Cardiac septum (tissue), 1 donor: ENCODE results near the gene OCEL1. TPM values are rescaled to one million over a fixed set of nuclear protein-coding genes. Genes with fewer than 3 reads are reported as not detected.

Source experiments
- DNase-seq: peaks from one replicate; pipeline ENCODE4 v3.0.0-alpha.2; 2020; ENCODE audit warnings: low spot score
- intact Hi-C: fragments of 100-400 bp; cut with DNase I; formaldehyde crosslinking; loops from one replicate; pipeline ENCODE4 v1.14.0; 2022
- total RNA-seq: library from RNA; stranded (reverse); fragmentation: NEBNext Ultra II Directional; extraction: Animal tissue kit (Norgen Biotek cat#: 25700); gene quantifications from one replicate; pipeline ENCODE4 v1.2.1, GENCODE V29; 2021
- donor health status: DM: no; HTN: no; CAD: no.

The OCEL1 gene
- total RNA-seq, 1 donor from 2014 or later, result 18.8 TPM

DNA sequence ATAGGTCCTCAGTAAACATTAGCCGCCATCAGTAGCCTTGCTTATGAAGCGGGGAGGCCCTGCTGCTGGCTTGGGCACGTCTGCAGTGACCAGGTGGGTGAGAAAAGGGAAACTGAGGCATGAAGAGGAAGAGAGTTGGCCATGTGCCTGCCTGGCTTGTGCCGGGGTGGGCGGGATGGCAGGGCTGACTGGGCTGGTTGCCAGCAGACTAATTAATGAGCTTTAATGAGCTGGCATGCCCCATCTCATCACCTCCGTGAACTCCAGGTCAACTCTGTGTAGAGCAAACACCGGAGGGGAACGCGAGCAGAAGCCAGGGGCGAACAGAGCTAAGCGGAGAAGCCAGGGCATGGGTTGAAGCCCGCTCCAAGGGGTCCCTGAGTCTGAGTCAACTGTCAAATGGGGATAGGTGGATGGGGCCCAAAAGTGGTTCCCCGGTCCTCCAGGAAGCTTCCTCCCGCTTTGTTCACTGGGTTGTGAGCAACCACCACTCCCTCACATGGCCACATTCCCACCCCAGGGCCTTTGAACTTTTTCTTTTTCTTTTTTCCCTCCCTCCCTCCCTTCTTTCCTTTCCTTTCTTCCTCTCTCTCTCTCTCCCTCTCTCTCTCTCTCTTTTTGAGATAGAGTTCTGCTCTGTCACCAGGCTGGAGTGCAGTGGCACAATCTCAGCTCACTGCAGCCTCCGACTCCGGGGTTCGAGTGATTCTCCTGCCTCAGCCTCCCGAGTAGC is 11.0 kb downstream of the OCEL1 start:
- no peak for DNase-seq
- intact Hi-C loops, result no loop called here

DNA sequence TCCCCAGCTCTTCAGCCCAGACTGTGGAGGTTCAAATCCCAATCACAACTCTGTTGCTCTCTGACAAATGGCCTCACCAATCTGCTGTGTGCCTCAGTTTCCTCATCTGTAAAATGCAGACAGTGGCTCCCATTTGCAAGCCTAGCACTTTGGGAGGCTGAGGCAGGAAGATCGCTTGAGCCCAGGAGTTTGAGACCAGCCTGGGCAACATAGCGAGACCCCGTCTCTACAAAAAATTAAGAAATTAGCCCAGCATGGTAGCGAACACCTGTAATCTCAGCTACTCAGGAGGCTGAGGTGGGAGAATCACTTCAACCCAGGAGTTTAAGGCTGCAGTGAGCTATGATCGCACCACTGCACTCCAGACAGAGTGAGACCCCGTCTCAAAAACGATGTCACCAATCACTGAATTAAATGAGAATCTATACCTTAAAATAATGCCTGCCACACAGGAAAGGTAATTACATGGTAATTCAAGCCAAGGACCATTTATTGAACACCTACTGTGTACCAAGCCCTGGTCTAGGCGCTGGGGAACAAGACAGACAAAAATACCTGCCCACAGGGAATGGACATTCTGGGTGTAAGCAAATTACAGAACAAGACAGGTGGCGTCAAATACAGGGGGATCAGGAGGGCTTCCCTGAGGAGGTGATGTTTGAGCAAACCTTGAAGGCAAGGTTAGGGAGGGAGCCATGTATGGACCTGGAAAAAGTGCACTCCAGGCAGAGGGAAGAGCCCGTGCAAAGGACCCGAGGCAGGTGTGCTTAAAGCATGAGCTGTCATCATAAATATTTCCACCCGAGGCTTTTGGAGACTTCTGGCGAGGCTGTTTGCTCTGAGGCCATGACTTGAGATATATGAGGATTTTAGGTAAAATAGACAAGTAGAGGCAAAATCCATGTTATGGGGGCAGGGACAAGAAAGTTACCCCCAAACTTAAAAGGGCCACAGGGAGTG is 12.0 kb downstream of the OCEL1 start:
- intact Hi-C loops, result no loop called here
- no peak for DNase-seq

DNA sequence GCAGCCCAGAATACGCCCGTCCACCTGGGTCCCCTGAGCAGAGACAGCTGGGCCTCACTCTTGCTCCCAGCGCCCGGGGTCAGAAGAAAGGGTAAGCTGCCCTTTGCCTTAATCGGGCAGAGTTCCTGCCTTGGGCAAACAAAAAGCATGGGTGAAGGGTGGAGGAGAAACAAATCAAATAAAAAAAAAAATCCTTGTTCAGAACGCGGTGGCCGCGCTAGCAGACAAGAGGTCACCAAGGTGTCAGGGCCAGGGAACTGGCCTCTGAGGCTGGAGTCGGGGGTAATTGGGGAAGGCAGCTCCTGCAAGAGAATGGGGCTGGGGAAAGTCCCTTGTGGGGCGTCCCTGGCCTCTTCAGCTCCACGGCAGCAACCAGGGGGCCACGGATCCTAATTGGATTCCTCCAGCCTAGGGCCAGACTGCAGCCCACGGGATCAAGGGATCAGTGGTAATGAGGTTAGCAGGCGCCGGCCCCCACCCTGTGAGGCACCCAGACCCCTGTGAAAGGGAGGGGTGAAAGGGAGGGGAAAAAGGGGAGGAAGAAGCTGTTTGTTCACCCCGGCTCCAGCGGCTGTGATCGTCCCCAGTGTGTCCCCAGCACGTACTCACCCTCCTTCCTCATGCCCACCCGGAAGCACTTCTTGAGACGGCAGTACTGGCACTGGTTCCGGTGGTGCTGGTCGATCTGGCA is 14.2 kb downstream of the OCEL1 start:
- no peak for DNase-seq
- intact Hi-C loops, result loop anchor here (10.0 kb wide), 1 partner anchor 105 kb away; no protein-coding TSS in a partner anchor

DNA sequence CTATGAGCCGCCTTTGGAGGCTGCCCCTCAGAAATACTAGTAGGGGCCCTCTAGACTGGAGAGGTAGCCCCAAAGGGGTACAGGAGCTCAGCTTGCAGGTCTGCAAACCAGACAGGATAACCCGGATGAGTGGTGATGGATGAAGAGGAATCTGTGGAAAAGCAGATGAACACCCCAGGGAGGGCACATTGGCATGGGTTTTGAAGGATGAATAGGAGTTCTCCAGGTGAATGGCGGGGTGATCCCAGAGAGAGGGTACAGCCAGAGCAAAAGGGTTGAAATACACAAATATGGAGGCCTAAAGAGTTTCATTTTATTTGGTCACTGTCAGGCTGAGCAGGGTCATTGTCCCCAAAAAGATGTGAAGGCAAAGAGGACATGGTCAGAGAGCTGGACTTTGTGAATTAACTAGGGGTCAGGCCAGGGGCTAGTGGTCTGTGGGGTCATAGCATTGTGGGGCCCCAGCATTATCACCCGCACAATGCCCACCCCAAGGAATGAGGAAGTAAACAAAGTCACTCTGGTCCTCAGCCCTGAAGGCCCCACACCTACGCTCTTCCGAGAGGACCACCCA is 14.9 kb downstream of the OCEL1 start:
- DNase-seq, result no peak
- intact Hi-C loops, result loop anchor here (10.0 kb wide), 1 partner anchor 106 kb away; no protein-coding TSS in a partner anchor

DNA sequence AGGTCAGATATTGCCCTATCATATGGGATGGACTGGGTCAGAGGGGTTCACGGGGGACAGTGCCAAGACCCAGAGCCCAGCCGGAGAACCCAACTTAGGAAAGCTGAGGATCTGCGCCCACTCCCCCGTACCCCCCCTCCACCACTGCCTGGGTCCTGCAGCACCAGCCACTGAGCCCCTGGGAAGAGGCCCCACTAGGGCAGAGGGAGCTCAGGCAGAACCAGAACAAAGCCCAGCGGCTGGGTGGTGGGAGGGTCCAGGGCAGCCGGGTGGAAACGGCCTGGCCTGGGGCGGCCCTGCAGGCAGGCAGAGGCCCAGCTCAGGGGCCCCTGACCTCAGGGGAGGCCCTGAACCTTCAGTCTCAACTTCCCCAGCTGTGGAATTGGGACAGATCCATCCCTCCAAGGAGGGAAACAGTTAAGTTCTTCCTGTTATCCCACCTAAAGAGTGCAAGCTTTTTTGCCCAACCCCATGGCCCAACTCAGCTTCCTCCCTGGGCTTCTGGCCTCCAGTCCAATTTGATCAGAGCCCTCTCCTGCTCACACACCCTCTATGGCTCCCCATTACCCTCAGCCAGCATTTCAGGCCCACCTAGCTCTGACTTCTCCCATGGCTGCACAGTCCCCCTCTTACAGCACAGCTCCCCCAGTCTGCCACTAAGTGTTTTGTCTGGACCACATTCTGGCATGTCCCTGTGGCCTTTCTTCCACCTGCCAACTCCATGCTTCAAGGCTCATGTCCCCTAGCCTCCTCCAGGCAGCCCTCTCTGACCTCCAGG is 16.6 kb downstream of the OCEL1 start:
- intact Hi-C loops, result loop anchor here (10.0 kb wide), 1 partner anchor 108 kb away; no protein-coding TSS in a partner anchor
- no peak for DNase-seq

DNA sequence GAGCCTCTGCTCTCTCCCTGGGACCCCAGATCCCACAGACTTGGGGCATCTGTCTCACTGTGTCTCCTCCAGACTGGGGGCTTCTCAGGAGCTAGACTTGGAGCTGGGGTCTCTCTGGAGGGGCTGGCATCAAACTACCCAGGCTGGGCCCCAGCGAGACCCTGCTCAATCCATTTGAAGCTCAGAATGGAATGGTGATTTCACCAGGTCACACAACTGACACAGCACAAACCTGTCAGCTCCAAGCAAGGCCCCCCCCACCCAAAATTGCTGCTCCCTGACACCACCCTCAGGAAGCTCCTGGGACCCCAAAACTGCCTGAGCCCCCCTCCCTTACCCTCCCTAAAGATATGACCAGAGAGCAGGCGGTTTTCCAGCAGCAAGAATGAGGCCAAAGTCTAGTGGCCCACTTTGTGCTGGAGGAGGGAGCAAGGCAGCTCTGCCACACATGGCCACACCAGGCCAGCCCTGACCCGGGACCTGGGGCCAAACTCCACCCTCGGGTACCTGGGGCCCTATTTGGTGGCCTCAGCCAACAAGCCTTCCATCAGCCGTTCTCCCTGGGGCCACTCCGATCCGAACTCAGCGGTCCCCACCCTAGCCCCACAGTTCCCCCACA is 17.3 kb downstream of the OCEL1 start:
- intact Hi-C loops, result loop anchor here (10.0 kb wide), 1 partner anchor 109 kb away; no protein-coding TSS in a partner anchor
- no peak for DNase-seq

DNA sequence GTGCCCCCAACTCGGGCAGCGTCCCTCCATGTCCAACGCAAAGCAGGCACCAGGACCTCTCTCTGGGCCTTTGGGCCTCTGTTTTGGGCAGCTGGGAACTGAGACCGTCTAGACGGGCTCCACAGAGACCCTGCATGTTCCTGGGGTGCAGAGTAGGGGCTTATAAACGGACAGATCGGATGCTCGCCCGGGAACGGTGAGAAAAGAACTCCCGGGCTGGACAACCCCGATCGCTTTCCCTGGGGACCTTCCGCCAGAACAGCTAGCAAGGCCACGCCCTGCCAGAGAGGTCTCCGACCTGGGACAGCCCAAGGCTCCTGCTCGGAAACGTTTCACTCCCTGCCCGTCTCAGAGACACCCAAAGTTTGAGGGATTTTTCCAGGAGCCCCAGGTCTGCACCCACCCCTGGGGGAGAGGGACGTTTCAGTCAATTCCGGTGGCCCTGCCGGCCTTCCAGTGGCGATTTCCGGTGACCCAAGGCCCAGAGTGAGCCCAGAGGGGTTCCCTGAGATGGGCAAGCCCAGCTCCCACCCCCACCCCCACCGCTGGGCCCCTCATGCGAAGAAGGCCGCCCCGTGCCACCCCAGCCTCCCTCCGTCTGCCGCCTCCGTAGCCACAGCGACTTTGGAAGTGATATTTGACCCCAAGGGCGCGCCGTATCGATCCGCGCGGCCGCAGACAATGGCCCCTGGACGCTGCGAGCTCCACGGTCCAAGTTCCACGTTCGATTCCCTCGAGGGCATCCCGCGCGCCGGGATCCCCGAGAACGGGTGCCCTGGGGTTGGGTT is 18.0 kb downstream of the OCEL1 start:
- intact Hi-C loops, result loop anchor here (10.0 kb wide), 1 partner anchor 109 kb away; no protein-coding TSS in a partner anchor
- no peak for DNase-seq

DNA sequence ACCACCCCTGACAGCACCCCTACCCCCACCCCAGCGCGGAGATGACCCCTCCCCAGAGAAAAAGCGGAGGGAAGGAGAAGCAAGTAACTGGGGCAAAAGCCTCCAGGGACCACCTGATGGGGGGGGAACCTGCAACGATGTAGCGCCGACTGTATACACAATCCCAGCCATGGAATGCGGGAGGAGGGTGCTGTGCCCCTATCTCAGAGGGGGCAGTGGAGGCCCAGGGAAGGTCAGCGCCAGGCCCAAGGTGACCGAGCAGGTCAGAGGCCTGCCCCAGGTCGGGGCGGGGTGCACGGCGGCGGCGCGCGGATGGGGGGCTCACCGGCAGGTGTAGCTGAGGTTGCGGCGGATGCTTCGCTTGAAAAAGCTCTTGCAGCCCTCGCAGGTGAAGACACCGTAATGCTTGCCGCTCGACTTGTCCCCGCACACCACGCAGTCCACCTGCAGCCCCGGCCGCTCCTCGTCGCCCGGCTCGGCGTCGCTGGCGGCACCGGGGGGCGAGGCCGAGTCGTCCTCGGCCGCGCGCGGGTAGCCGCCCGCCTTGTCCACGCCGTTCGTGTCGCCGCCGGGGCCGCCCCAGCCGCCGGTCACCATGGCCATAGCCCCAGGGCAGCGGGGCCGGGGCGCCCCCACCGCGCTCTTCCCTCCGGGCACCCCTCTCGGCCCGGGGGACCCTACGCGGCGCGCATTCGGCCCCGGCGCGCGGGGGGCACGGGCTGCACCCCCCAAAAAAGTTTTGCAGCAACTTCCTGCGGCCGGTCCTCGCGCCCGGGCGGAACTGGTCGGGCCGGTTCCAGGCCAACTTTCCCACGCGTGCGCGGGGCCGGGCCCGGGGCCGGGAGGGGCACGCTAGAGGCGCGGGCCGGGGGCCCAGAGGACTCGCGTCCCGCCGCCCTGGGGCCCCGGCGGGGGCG is 18.9 kb downstream of the OCEL1 start:
- DNase-seq, result no peak
- intact Hi-C loops, result loop anchor here (10.0 kb wide), 1 partner anchor 110 kb away; no protein-coding TSS in a partner anchor

DNA sequence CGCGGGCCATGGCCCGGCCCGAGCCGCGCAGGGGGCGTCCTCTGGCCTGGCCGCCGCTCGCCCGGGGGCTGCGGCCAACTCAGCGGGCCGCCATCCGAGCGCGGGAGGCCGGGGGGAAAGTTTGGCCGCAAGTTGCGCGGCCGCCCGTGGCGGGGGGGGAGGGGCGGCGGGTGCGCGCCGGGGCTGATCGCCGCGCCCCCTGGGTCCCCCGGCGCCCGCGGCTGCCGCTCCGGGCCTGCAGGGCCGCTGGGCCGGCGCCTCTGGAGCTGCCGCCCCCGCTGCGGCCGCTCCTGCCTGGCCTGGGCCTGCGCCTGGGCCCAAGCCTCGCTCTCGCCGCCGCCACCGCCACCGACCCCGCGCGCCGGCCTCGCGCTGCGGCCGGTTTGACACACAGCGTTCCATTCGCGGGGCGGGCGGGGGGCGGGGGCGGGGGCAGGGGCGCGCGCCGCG is 19.5 kb downstream of the OCEL1 start, which contains the start of gene NR2F6:
NR2F6 (minus strand) TSS at position 385 of the 450 bp plus-strand sequence. CDS start 699 bp downstream, outside the sequence.
- intact Hi-C loops, result loop anchor here (10.0 kb wide), 1 partner anchor 111 kb away; no protein-coding TSS in a partner anchor
- no peak for DNase-seq

DNA sequence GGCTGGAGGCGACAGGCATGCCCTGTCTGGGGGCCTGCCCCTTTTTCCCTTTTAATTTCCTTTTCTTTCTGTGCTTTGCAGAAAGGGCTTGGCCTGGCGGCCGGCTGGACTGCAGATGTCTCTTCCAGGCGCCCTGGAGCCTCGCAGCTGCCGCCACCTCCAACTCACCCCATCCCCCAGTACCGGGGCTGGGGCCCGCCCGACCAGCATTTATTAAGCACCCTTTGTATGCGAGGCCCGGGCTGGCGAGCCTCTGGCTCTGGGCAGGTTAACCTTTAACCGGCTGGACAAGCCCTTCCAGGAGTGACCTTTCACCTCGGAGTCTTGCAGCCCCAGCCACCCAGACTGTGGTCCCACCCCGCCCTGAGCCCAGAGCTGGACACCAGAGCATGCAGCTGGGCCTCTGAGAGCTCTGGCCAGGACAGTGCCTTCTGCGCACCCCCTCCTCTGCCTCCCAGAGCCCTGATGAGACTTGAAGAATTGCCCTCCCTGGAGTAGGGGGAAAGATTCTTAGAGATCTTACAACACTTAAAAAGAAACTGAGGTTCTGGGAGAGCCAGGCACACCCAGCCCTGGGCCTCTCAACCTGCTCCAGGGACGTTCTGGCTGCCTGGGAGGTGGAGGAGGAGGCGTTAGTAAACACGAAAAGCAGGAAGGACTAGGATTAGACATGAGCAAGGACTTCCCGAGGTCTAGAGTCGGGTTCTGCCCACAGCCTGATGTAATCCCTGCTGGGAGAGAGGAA is 20.8 kb downstream of the OCEL1 start:
- DNase-seq, result no peak
- intact Hi-C loops, result loop anchor here (10.0 kb wide), 1 partner anchor 112 kb away; no protein-coding TSS in a partner anchor

DNA sequence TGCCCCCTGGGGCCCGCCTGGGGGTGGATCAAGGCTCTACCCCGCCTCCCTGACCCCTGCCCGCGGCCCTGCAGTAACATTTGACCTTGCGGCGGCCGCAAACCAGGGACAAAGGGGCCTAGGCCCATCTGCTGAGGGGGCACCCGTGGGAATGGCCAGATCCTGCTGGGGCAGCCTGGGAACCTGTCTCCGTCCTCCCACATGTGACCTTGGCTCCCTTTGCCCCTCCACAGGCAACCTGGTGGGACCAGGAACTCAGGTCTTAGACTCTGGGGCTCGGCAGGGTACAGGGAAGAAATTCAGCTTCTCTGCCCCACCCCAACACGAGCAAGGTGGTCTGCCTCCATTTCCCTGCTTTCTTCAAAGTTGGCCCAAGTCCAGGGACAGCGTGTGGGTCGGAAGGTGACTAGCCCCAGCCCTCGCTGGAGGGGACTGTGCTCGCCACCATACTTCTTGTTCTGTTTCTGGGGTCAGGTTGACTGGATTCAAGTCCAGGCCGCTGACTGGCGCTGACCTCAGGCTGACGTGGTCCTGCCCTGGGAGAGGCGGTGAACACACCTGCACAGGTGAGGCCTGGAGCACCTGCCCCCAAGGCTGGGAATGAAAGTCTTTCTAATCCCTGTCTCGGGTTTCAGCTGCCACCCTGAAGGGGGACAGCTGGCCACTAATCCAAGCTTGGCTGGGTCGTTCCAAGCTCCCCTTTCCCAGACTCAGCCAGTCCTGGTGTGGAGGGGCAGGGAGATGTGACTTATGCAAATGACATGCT is 22.2 kb downstream of the OCEL1 start:
- no peak for DNase-seq
- intact Hi-C loops, result loop anchor here (10.0 kb wide), 1 partner anchor 113 kb away; no protein-coding TSS in a partner anchor

DNA sequence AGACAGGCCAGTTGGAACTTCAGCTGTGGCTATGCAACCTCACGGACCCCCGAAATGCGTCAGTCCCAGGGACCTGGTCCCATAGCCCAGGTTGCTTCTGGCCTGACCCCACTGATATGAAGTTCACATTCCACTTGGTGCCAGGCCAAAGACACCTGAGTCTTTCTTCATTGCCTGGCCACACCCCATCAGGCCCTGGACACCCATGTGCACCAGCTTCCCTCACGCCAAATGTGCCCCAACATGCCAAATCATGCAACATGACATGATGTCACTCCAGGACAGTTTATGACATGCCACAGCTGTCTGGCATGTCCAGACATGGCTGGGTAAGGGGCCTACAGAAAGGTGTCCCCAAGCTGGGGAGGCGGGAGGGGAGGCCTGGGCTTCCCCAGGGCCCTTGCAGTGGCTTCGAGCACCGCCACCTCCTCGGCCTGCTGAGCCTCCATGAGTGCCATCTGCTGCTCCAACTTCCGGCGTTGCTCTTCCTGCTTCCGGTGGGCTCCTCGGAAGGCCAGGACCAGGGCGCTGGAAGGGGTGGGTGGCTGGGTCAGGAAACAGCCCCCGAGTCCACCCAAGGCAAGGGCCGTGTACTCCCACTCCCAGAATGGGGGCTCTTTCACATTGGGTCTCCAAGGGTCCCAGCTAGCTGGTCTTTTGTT is 24.0 kb downstream of the OCEL1 start:
- no peak for DNase-seq
- intact Hi-C loops, result loop anchor here (10.0 kb wide), 1 partner anchor 115 kb away; no protein-coding TSS in a partner anchor

DNA sequence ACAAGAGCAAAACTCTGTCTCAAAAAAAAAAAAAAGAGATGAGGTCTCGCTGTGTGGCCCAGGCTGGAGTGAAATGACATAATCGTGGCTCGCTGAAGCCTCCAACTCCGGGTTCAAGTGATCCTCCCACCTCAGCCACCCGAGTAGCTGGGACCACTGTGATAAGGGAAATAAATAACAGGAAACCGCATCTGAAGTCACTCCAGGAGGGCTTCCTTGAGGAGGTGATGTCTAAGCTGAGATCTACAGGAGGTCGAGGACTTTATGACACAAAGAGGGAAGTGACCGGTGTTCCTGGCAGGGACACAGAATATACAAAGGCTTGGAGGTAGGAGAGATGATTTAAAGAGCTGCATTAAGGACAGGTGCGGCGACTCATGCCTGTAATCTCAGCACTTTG is 28.6 kb downstream of the OCEL1 start:
- no peak for DNase-seq
- intact Hi-C loops, result no loop called here

DNA sequence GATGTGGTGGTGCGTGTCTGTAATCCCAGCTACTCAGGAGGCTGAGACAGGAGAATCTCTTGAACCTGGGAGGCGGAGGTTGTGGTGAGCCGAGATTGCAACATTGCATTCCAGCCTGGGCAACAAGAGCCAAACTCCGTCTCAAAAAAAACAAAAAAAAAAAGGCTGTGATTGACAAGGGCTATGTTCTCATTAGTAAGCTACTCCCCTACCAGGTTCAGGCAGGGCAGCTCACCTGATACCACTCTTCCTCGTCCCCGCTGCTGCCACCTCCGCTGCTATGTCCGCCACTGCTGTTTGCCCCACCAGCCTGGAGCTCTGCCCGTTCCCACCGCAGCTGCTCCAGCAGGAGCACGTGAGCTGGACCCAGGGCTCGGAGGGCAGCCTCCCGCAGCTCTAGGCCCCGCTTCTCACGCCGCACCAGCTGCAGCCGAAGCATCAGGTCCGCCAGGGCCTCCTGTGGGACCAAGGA is 29.2 kb downstream of the OCEL1 start:
- no peak for DNase-seq
- intact Hi-C loops, result no loop called here
